Measurements from ENCODE around the gene STK35. TPM values are rescaled to one million over a fixed set of nuclear protein-coding genes. Genes with fewer than 3 reads are reported as not detected.

STK35 gene
- total RNA-seq, 1 experiment from 2014 or later = 15.0 TPM

DNA sequence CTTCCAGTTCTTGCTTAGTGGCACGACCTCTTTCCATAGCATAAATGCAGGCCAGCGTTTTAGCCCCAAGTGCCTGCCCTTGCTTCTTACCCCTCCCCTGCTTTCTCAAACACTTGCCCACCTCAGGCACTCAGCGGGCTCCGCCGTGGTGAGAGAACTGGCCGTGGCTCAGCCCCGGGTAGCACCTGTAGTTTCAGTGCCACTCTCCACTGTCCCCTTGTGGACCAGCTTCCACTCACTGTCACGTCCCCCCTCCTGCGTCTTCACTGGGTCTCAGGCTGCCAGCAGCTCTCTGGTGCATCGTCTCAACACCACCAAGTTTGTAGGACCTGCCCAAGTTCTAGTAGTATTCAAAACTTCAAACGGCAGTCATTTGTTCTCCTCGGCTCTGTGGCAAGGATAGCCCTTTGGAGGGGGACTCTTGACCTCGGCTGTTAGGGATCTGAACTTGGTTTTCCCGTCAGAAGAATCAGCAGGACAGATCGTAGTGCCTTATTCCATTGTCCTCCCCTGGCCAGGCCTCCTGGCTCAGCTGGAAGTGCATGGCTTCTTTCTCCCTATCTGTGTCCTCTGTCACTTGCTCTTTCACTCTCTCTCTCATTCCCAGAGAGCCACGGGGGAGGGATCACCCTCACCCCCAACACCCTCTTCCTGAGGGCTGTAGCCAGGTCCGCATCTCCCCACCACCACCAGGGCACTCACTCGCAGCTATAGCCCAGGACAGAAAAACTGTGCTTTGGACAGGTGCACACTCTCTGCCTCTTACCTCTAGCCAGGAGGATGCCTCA is 44.6 kb downstream of the STK35 start:
- no peak for DNase-seq (ENCODE audit: low read depth in 1 of 2, low spot score in 2 of 2)
- H3K4me3 ChIP-seq = no peak overlapping the region
- no peaks in the 10 kb centered on the region for H3K27me3 ChIP-seq (replicated peaks)
- H3K9me3 ChIP-seq (replicated peaks) = no peaks in the 10 kb centered on the region
- no peaks in the 10 kb centered on the region for H3K4me1 ChIP-seq (replicated peaks)
- H3K36me3 ChIP-seq = peaks cover 34% of the 10 kb centered on the region
- H3K27ac ChIP-seq = no peak overlapping the region

DNA sequence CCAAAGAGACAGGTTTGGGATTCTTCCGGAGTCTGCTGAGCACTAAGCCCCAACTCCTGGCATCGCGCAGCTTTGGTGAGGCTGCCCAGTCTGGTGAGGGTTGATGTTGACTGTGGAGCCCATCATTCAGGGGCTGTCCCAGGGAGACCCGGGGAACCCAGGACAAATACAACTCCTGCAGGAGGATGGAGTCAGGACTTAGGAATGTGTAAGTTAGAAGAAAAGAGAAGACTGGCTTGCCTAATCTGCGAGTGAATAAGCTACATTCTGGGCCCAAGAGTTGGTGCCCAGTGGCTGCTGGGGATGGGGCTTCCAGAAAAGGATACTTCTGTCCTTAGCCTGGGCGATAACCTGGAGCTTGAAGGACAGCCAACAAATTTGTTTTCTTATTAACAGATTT is 47.9 kb downstream of the STK35 start:
- Histone ChIP-seq H3K4me3 (no peak overlapping the region), H3K27ac (no peak overlapping the region)
- DNase-seq (ENCODE audit: low read depth in 1 of 2, low spot score in 2 of 2) = no peak

GRCh38 chr20:2150660-2151059 is 49.0 kb downstream of the STK35 start:
- no peak for DNase-seq (ENCODE audit: low read depth in 1 of 2, low spot score in 2 of 2)
- Histone ChIP-seq H3K36me3 (peaks cover 14% of the 10 kb centered on the region), H3K27ac (no peak overlapping the region), H3K4me3 (no peak overlapping the region), H3K9me3 (replicated peaks) (no peaks in the 10 kb centered on the region), H3K27me3 (replicated peaks) (no peaks in the 10 kb centered on the region), H3K4me1 (replicated peaks) (no peaks in the 10 kb centered on the region)

More for the DNA sequence above, 47.9 kb downstream of the STK35 start:
- no peaks in the 10 kb centered on the region for H3K27me3 ChIP-seq (replicated peaks)
- no peaks in the 10 kb centered on the region for H3K4me1 ChIP-seq (replicated peaks)
- H3K36me3 ChIP-seq = peaks cover 25% of the 10 kb centered on the region
- H3K9me3 ChIP-seq (replicated peaks) = no peaks in the 10 kb centered on the region

GRCh38 chr20:2151858-2152281 is 50.2 kb downstream of the STK35 start:
- H3K4me1 ChIP-seq (replicated peaks) = no peaks in the 10 kb centered on the region
- DNase-seq (ENCODE audit: low read depth in 1 of 2, low spot score in 2 of 2) = no peak
- peaks cover 6% of the 10 kb centered on the region for H3K36me3 ChIP-seq
- H3K9me3 ChIP-seq (replicated peaks) = no peaks in the 10 kb centered on the region
- no peaks in the 10 kb centered on the region for H3K27me3 ChIP-seq (replicated peaks)
- no peak overlapping the region for H3K27ac ChIP-seq
- no peak overlapping the region for H3K4me3 ChIP-seq

- H3K9me3 ChIP-seq (replicated peaks) = no peaks in the 10 kb centered on the region
- H3K27me3 ChIP-seq (replicated peaks) = no peaks in the 10 kb centered on the region
- no peaks in the 10 kb centered on the region for H3K4me1 ChIP-seq (replicated peaks)
- peaks cover 4% of the 10 kb centered on the region; the same call in 1 of the 2 replicates for H3K36me3 ChIP-seq
- no peak overlapping the region for H3K4me3 ChIP-seq
- H3K27ac ChIP-seq = no peak overlapping the region
- DNase-seq (ENCODE audit: low read depth in 1 of 2, low spot score in 2 of 2) = no peak
Measured at GRCh38 chr20:2152317-2152716, 50.7 kb downstream of the STK35 start.

GRCh38 chr20:2153326-2153725 is 51.7 kb downstream of the STK35 start:
- no peak overlapping the region for H3K4me3 ChIP-seq
- H3K36me3 ChIP-seq = peaks cover 4% of the 10 kb centered on the region; the same call in 1 of the 2 replicates

DNA sequence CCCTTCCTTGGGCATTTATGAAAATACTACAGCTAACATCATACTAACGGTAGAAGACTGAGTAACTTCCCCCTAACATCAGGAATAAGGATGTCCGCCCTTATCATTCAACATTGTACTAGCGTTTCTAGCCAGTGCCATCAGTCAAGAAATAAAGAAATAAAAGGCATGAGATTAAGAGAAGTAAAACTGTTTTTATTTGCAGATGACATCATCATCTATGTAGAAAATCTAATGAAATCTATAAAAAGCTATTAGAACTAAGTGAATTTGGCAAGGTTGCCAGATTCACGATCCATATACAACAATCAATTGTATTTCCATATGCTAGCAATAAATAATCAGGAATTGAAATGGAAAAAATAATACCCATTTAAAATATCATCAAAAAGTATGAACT is 54.6 kb downstream of the STK35 start:
- no peaks in the 10 kb centered on the region for H3K36me3 ChIP-seq
- no peaks in the 10 kb centered on the region for H3K4me1 ChIP-seq (replicated peaks)
- no peaks in the 10 kb centered on the region for H3K9me3 ChIP-seq (replicated peaks)
- H3K27ac ChIP-seq = no peak overlapping the region
- DNase-seq (ENCODE audit: low read depth in 1 of 2, low spot score in 2 of 2) = no peak
- H3K27me3 ChIP-seq (replicated peaks) = peaks cover 10% of the 10 kb centered on the region; the same call in 1 of the 2 replicates
- H3K4me3 ChIP-seq = no peak overlapping the region

More at GRCh38 chr20:2153326-2153725, 51.7 kb downstream of the STK35 start:
- Histone ChIP-seq H3K4me1 (replicated peaks) (no peaks in the 10 kb centered on the region), H3K27ac (no peak overlapping the region), H3K9me3 (replicated peaks) (no peaks in the 10 kb centered on the region), H3K27me3 (replicated peaks) (no peaks in the 10 kb centered on the region)
- DNase-seq (ENCODE audit: low read depth in 1 of 2, low spot score in 2 of 2) = no peak

DNA sequence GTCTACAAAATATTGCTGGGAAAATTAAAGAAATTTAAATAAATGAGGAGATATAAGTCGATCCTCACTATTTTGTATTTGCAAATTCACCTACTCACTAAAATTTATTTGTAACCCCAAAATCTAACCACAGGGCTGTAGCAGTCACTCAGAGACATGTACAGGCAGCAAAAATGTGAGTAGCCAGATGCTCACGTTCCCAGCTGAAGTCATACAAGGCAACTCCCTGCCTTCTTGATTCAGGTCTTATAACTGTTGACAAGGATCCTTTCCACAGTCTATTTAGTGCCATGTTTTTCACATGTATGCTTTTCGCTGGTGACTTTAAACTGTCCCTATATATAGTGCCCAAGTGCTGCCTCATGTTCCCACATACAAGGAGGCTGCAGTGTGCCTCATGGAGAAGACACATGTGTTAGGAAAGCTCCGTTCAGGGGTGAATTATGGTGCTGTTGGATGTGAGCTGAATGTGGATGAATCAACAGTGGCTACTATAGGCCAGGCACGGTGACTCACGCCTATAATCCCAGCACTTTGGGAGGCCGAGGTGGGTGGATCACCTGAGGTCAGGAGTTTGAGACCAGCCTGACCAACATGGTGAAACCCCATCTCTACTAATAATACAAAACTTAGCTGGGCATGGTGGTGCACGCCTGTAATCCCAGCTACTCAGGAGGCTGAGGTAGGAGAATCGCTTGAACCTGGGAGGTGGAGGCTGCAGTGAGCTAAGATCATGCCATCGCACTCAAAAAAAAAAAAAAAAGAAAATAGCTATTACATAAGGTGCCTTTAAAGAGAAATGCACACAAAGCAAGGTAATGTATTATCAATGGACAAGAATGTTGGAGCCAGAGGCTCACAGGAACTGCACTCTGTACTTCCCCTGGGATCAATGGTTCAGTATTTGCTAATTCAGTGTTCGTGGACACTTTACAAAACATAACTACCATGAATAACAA is 55.3 kb downstream of the STK35 start:
- no peaks in the 10 kb centered on the region for H3K9me3 ChIP-seq (replicated peaks)
- DNase-seq (ENCODE audit: low read depth in 1 of 2, low spot score in 2 of 2) = no peak

DNA sequence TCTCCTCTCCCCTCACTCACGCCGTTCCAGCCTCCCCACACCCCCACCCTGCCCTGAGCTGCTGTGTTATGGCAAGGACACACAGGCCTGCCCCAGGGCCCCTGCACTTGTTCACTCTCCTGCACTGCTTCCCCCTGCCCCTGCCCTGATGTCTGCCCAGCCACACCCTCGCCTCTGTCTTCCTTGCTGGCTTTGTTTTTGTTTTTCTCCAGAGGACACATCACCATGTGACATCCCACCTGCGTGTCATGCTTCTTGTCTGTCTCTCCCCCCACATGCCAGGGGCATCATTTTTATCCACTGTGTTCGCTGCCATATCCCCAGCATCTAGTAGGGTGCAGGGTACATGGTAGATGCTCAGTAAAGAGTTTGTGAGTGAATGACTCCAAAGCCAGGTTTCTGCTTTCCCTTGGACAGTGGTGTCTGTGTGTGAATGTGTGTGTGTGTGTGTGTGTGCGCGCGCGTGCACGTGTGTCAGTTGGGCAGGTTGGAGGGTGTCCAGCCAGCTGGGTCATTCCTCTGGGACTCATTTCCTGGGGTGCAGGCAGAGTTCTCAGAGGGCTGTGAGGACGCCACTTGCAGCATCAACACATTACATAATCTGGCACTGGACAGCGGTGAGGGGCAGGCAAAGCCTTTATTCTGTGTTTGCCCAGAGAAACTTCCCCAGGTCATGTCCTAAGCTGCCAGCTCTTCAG is 60.6 kb downstream of the STK35 start:
- Histone ChIP-seq H3K36me3 (no peaks in the 10 kb centered on the region), H3K4me1 (replicated peaks) (no peaks in the 10 kb centered on the region), H3K4me3 (no peak overlapping the region), H3K9me3 (replicated peaks) (no peaks in the 10 kb centered on the region), H3K27me3 (replicated peaks) (peaks cover 15% of the 10 kb centered on the region; the same call in 1 of the 2 replicates), H3K27ac (no peak overlapping the region)
- DNase-seq (ENCODE audit: low read depth in 1 of 2, low spot score in 2 of 2) = no peak

More for the DNA sequence above, 55.3 kb downstream of the STK35 start:
- peaks cover 10% of the 10 kb centered on the region; the same call in 1 of the 2 replicates for H3K27me3 ChIP-seq (replicated peaks)
- H3K36me3 ChIP-seq = no peaks in the 10 kb centered on the region
- no peak overlapping the region for H3K4me3 ChIP-seq
- H3K27ac ChIP-seq = no peak overlapping the region
- no peaks in the 10 kb centered on the region for H3K4me1 ChIP-seq (replicated peaks)

DNA sequence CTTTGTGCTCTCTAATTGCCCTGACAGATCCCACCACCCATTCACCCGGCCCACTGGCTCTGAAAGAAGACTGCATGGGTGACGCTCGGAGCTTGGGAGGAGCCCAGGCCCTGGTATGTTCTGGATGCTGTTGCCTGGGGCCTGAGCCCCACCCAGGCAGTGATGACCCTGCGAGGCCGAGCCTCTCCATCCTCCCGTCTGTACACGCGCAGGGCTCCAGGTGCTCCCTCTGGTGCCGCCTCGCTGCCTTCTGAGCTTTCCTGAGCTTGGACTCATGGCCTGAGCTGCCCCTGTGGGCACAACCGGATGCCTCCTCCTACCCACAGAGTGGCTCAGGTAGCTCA is 61.2 kb downstream of the STK35 start:
- no peak for DNase-seq (ENCODE audit: low read depth in 1 of 2, low spot score in 2 of 2)
- H3K4me1 ChIP-seq (replicated peaks) = no peaks in the 10 kb centered on the region
- H3K27ac ChIP-seq = no peak overlapping the region
- H3K4me3 ChIP-seq = no peak overlapping the region
- H3K36me3 ChIP-seq = no peaks in the 10 kb centered on the region
- no peaks in the 10 kb centered on the region for H3K9me3 ChIP-seq (replicated peaks)
- H3K27me3 ChIP-seq (replicated peaks) = peaks cover 15% of the 10 kb centered on the region; the same call in 1 of the 2 replicates

DNA sequence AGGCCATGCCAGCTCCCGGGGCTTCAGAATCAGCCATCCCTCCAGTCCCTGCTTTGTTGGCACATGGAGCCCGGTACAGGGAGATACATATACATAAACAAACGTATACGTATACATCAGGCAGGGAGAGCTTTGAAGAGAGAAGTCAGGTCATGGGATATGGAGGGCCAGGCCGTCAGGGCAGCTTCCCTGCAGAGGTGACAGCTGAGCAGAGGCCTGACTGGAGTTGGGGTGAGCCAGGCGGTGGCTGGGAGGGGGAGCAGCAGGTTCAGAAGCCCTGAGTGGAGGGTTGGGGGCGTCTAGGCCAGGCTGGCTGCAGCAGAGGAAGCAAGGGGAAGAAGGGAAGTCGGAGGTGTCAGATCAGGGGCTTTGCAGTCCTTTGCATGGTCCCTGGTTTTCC is 61.7 kb downstream of the STK35 start:
- Histone ChIP-seq H3K4me3 (no peak overlapping the region), H3K9me3 (replicated peaks) (no peaks in the 10 kb centered on the region), H3K4me1 (replicated peaks) (no peaks in the 10 kb centered on the region), H3K27me3 (replicated peaks) (peaks cover 15% of the 10 kb centered on the region; the same call in 1 of the 2 replicates), H3K36me3 (no peaks in the 10 kb centered on the region), H3K27ac (no peak overlapping the region)
- no peak for DNase-seq (ENCODE audit: low read depth in 1 of 2, low spot score in 2 of 2)

DNA sequence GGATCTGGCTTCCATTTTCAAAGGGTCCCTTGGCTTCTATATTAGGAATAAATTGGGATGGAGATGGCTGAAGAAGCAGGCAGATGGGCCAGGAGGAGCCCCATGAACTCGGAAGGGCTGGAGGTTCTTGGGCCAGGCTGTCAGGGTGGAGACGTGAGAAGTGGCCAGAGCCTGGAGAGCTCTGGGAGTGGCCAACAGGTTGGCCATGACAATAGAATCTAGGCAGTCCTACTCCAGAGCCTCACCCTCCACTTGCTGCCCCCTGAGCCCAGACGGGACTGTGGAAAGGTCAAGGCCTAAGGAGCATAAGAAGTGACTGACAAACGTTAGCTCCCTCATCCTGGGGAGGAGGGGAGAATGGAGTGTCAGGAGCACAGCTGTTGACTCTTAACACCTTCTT is 62.1 kb downstream of the STK35 start:
- DNase-seq (ENCODE audit: low read depth in 1 of 2, low spot score in 2 of 2) = no peak
- H3K4me3 ChIP-seq = no peak overlapping the region
- peaks cover 15% of the 10 kb centered on the region; the same call in 1 of the 2 replicates for H3K27me3 ChIP-seq (replicated peaks)
- H3K36me3 ChIP-seq = no peaks in the 10 kb centered on the region
- no peaks in the 10 kb centered on the region for H3K9me3 ChIP-seq (replicated peaks)
- H3K27ac ChIP-seq = no peak overlapping the region
- no peaks in the 10 kb centered on the region for H3K4me1 ChIP-seq (replicated peaks)

DNA sequence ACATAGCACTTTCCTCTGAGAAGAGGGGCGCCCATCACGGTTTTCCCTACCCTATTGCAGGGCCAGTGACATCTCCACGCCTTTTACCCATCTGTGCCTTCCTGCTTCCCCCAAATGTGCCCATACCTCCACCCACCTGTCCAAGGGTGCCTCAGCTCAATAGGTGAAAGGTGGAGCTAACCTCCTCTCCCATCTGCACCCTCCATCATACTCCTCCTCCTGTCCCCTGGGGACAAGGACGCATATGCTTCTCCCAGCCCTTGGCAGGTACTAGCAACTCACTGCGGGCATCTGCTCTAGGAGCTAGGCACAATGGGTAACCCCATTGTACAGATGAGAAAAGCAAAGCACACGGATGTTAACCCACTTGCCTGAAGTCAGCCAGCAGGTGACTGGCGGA is 62.8 kb downstream of the STK35 start:
- DNase-seq (ENCODE audit: low read depth in 1 of 2, low spot score in 2 of 2) = no peak
- Histone ChIP-seq H3K36me3 (no peaks in the 10 kb centered on the region), H3K9me3 (replicated peaks) (no peaks in the 10 kb centered on the region), H3K4me3 (no peak overlapping the region), H3K4me1 (replicated peaks) (no peaks in the 10 kb centered on the region), H3K27me3 (replicated peaks) (peaks cover 15% of the 10 kb centered on the region; the same call in 1 of the 2 replicates), H3K27ac (no peak overlapping the region)
